ENCODE measurements around the gene PIK3C2B.

GRCh38 chr1:204456826-204457442 is 37.7 kb downstream of the PIK3C2B start:
- TF ChIP-seq CTCF (IDR thresholded peaks at IDR 0.05; ENCODE audit: control extremely low read depth in 1 of 3, insufficient read depth in 1 of 3, low read depth in 1 of 3, low read length in 3 of 3) = no peak
- TF ChIP-seq EZH2 (IDR thresholded peaks at IDR 0.05; ENCODE audit: low read depth, low read length, severe bottlenecking) = no peak
- TF ChIP-seq RNF2 (IDR thresholded peaks at IDR 0.05; ENCODE audit: borderline replicate concordance, low read depth, low read length, missing control alignments, poor library complexity, severe bottlenecking) = no peak
